Nephron (organoid): Measurements from ENCODE around the gene WNT3A.

Experiments used
- H3K27ac Mint-ChIP-seq, 3 experiments: 2 replicates each; pipeline ENCODE4 v1.8.0; 2020; ENCODE audit warnings: mixed read lengths in 3 of 3, mild to moderate bottlenecking in 2 of 3, moderate library complexity in 1 of 3
- H3K27me3 Mint-ChIP-seq: 2 replicates; pipeline ENCODE4 v1.8.0; 2021; ENCODE audit warnings: low read depth, mild to moderate bottlenecking, moderate library complexity, mixed read lengths
- H3K36me3 Mint-ChIP-seq: 2 replicates; pipeline ENCODE4 v1.8.0; 2020; ENCODE audit warnings: low read depth, mixed read lengths
- H3K4me1 Mint-ChIP-seq: 2 replicates; pipeline ENCODE4 v1.8.0; 2020; ENCODE audit warnings: mixed read lengths
- H3K4me3 Mint-ChIP-seq, 3 experiments: 2 replicates each; pipeline ENCODE4 v1.8.0; 2020; ENCODE audit warnings: mild to moderate bottlenecking in 3 of 3, mixed read lengths in 3 of 3, moderate library complexity in 2 of 3
- H3K9me3 Mint-ChIP-seq: 2 replicates; pipeline ENCODE4 v1.8.0; 2020; ENCODE audit warnings: mixed read lengths
- CTCF ChIP-seq, 3 experiments: fragments of 200-600 bp; sonication (generic); IDR thresholded peaks; one replicate each; pipeline ENCODE4 v1.5.0; 2021; ENCODE audit warnings: antibody characterized with exemption in 3 of 3; ENCODE audit not compliant: unreplicated experiment in 3 of 3

The WNT3A gene

GRCh38 chr1:228041316-228041715 lies 34.5 kb downstream of the WNT3A start:
- H3K4me3 Mint-ChIP-seq = no peak overlapping the region
- H3K27me3 Mint-ChIP-seq = peaks cover 24% of the 10 kb centered on the region
- no peaks in the 10 kb centered on the region for H3K36me3 Mint-ChIP-seq
- H3K9me3 Mint-ChIP-seq = no peaks in the 10 kb centered on the region
- no peaks in the 10 kb centered on the region for H3K4me1 Mint-ChIP-seq
- TF ChIP-seq CTCF (IDR thresholded peaks at IDR 0.05; ENCODE audit: unreplicated experiment in 3 of 3) = no peak
- H3K27ac Mint-ChIP-seq = no peak overlapping the region

GRCh38 chr1:228042508-228042907 lies 35.7 kb downstream of the WNT3A start:
- TF ChIP-seq CTCF (IDR thresholded peaks at IDR 0.05; ENCODE audit: unreplicated experiment in 3 of 3) = no peak
- no peaks in the 10 kb centered on the region for H3K36me3 Mint-ChIP-seq
- no peak overlapping the region for H3K4me3 Mint-ChIP-seq
- no peaks in the 10 kb centered on the region for H3K4me1 Mint-ChIP-seq
- H3K27me3 Mint-ChIP-seq = peaks cover 22% of the 10 kb centered on the region
- H3K9me3 Mint-ChIP-seq = no peaks in the 10 kb centered on the region
- H3K27ac Mint-ChIP-seq = no peak overlapping the region

GRCh38 chr1:228043281-228043848 lies 36.6 kb downstream of the WNT3A start:
- TF ChIP-seq CTCF (IDR thresholded peaks at IDR 0.05; ENCODE audit: unreplicated experiment in 3 of 3) = no peak
- Mint-ChIP-seq H3K9me3 (no peaks in the 10 kb centered on the region), H3K27ac (no peak overlapping the region), H3K36me3 (no peaks in the 10 kb centered on the region), H3K4me1 (no peaks in the 10 kb centered on the region), H3K27me3 (peaks cover 17% of the 10 kb centered on the region), H3K4me3 (no peak overlapping the region)

GRCh38 chr1:228044961-228045360 lies 38.2 kb downstream of the WNT3A start:
- no peaks in the 10 kb centered on the region for H3K9me3 Mint-ChIP-seq
- no peaks in the 10 kb centered on the region for H3K4me1 Mint-ChIP-seq
- no peak overlapping the region for H3K27ac Mint-ChIP-seq
- H3K27me3 Mint-ChIP-seq = peaks cover 15% of the 10 kb centered on the region
- no peaks in the 10 kb centered on the region for H3K36me3 Mint-ChIP-seq
- no peak overlapping the region for H3K4me3 Mint-ChIP-seq
- TF ChIP-seq CTCF (IDR thresholded peaks at IDR 0.05; ENCODE audit: unreplicated experiment in 3 of 3) = no peak

- TF ChIP-seq CTCF (IDR thresholded peaks at IDR 0.05; ENCODE audit: unreplicated experiment in 3 of 3) = no peak
- H3K27ac Mint-ChIP-seq = no peak overlapping the region
- no peaks in the 10 kb centered on the region for H3K9me3 Mint-ChIP-seq
- H3K27me3 Mint-ChIP-seq = peaks cover 19% of the 10 kb centered on the region
- H3K4me1 Mint-ChIP-seq = no peaks in the 10 kb centered on the region
- no peak overlapping the region for H3K4me3 Mint-ChIP-seq
- no peaks in the 10 kb centered on the region for H3K36me3 Mint-ChIP-seq
These were observed 38.6 kb downstream of the WNT3A start for GRCh38 chr1:228045405-228045804.

- Mint-ChIP-seq H3K9me3 (no peaks in the 10 kb centered on the region), H3K27ac (no peak overlapping the region), H3K36me3 (no peaks in the 10 kb centered on the region), H3K4me3 (no peak overlapping the region), H3K4me1 (no peaks in the 10 kb centered on the region), H3K27me3 (peaks cover 19% of the 10 kb centered on the region)
- no peak for TF ChIP-seq CTCF (IDR thresholded peaks at IDR 0.05; ENCODE audit: unreplicated experiment in 3 of 3)
These were observed 39.1 kb downstream of the WNT3A start for GRCh38 chr1:228045871-228046270.
